HepG2 (cell line): ENCODE measurements around the gene DENND5B. TPM values are rescaled to one million over a fixed set of nuclear protein-coding genes. Genes with fewer than 3 reads are reported as not detected.

ENCODE experiments used
- ATAC-seq: fragments of 200-7000 bp; cut with Tn5 transposase; 3 replicates; pipeline ENCODE4 v1.9.1; 2020; ENCODE audit warnings: mild to moderate bottlenecking, moderate library complexity
- BruUV-seq: library from RNA; stranded (reverse); fragments of 400-500 nt; replicated peaks from 2 replicates; lab custom pipeline; 2021; lab: Mats Ljungman, UMichigan
- CTCF ChIA-PET: fragments of 300-600 bp; formaldehyde crosslinking; extraction: SDS; loops from one replicate; lab custom pipeline; 2021; ENCODE audit warnings: low total read pairs, inconsistent platforms, low intra/inter-chr PET ratio; lab: Yijun Ruan, JAX
- POLR2A ChIA-PET: fragments of 350-600 bp; sonication (Branson Sonifier 250); formaldehyde crosslinking; loops from one replicate; lab custom pipeline; 2020; ENCODE audit warnings: antibody characterized with exemption, inconsistent platforms; lab: Yijun Ruan, JAX
- DNase-seq: peaks from one replicate; pipeline ENCODE4 v3.0.0-alpha.2; 2015; ENCODE audit warnings: low spot score
- FAIRE-seq: peaks from 3 replicates; lab custom pipeline; 2011; peaks lifted over from hg19 to GRCh38; lab: Jason Lieb, UNC
- H2AFZ ChIP-seq: one replicate; pipeline ENCODE4 v1.6.1; 2011; ENCODE audit warnings: low read length, inconsistent platforms
- H3K27ac ChIP-seq: fragments of 300-600 bp; 3 replicates; pipeline ENCODE4 v1.8.0; 2011; ENCODE audit warnings: mixed run types, mild to moderate bottlenecking, mixed read lengths, low read length, inconsistent platforms; ENCODE audit not compliant: insufficient read depth; ENCODE audit errors: extremely low read length
- H3K27me3 ChIP-seq, 2 experiments: fragments of 200-600 bp in 1 of 2; 2 replicates in 1 of 2; 3 replicates in 1 of 2; pipeline versions ENCODE4 v1.6.0 to v1.8.0; 2011; ENCODE audit warnings: low read length in 2 of 2, mild to moderate bottlenecking in 2 of 2, moderate library complexity in 2 of 2, inconsistent platforms in 1 of 2; ENCODE audit not compliant: insufficient read depth in 2 of 2, control insufficient read depth in 1 of 2
- H3K36me3 ChIP-seq, 2 experiments: fragments of 200-600 bp in 1 of 2; replicated peaks in 1 of 2; 2 replicates in 1 of 2; 3 replicates in 1 of 2; pipeline versions ENCODE4 v1.5.1 to v1.8.0; 2011; ENCODE audit warnings: low read length in 2 of 2, inconsistent platforms in 1 of 2; ENCODE audit not compliant: insufficient read depth in 2 of 2, control insufficient read depth in 1 of 2
- H3K4me1 ChIP-seq: 2 replicates; pipeline ENCODE4 v1.5.1; 2012; ENCODE audit warnings: low read length, inconsistent platforms; ENCODE audit not compliant: insufficient read depth
- H3K4me2 ChIP-seq: 2 replicates; pipeline ENCODE4 v1.6.0; 2011; ENCODE audit warnings: low read depth, low read length, inconsistent platforms
- H3K4me3 ChIP-seq, 3 experiments: fragments of 200-600 bp in 1 of 3; sonication (generic), shearing (Covaris generic) in 1 of 3; replicated peaks in 1 of 3; 2 replicates each; pipeline ENCODE4 v1.5.1; 2011 to 2016; ENCODE audit warnings: low read length in 3 of 3, inconsistent platforms in 2 of 3, low read depth in 2 of 3, mild to moderate bottlenecking in 2 of 3, control low read depth in 1 of 3, mixed read lengths in 1 of 3; ENCODE audit not compliant: insufficient read depth in 1 of 3
- H3K79me2 ChIP-seq: one replicate; pipeline ENCODE4 v1.6.1; 2011; ENCODE audit warnings: low read length, inconsistent platforms; ENCODE audit not compliant: insufficient read depth
- H3K9ac ChIP-seq: 2 replicates; pipeline ENCODE4 v1.6.0; 2011; ENCODE audit warnings: mild to moderate bottlenecking, low read depth, low read length, inconsistent platforms; ENCODE audit not compliant: insufficient read depth
- H3K9me3 ChIP-seq: 2 replicates; pipeline ENCODE4 v1.5.1; 2012; ENCODE audit warnings: mild to moderate bottlenecking, low read length
- H4K20me1 ChIP-seq: 2 replicates; pipeline ENCODE4 v1.6.0; 2011; ENCODE audit warnings: inconsistent platforms, mild to moderate bottlenecking, low read length, moderate library complexity; ENCODE audit not compliant: insufficient read depth
- AHR ChIP-seq: IDR thresholded peaks from 2 replicates; pipeline ENCODE4 v1.6.1; 2018; ENCODE audit warnings: missing genetic modification reagents, missing compliant biosample characterization
- AKAP8 ChIP-seq: sonication (generic); formaldehyde crosslinking; IDR thresholded peaks from 2 replicates; pipeline ENCODE4 v1.5.1; 2020; ENCODE audit warnings: mild to moderate bottlenecking, missing genetic modification reagents
- CREB1 ChIP-seq, 2 experiments: fragments of 450-650 bp in 1 of 2; IDR thresholded peaks; 2 replicates each; pipeline ENCODE4 v1.6.1; 2016 to 2017; ENCODE audit warnings: control low read depth in 1 of 2, mild to moderate bottlenecking in 1 of 2, missing compliant biosample characterization in 1 of 2, missing genetic modification characterization in 1 of 2
- IKZF1 ChIP-seq: fragments of 450-650 bp; IDR thresholded peaks from 2 replicates; pipeline ENCODE4 v1.7.1; 2016
- PTBP1 ChIP-seq: fragments of 200-400 bp; formaldehyde crosslinking; IDR thresholded peaks from 2 replicates; pipeline ENCODE4 v1.6.1; 2018; ENCODE audit warnings: low read length, low read depth; ENCODE audit not compliant: poor library complexity, severe bottlenecking
- RFX5 ChIP-seq: IDR thresholded peaks from 2 replicates; pipeline ENCODE4 v1.6.1; 2011; ENCODE audit warnings: low read depth, low read length, improper control_type of control experiment
- ZKSCAN1 ChIP-seq: fragments of 150-350 bp; IDR thresholded peaks from 2 replicates; pipeline ENCODE4 v1.6.1; 2014; ENCODE audit warnings: low read length
- ZNF460 ChIP-seq: sonication (generic); formaldehyde crosslinking; IDR thresholded peaks from 2 replicates; pipeline ENCODE4 v1.5.1; 2020; ENCODE audit warnings: missing genetic modification reagents, mild to moderate bottlenecking, borderline replicate concordance
- ZNF564 ChIP-seq: sonication (generic); formaldehyde crosslinking; IDR thresholded peaks from 2 replicates; pipeline ENCODE4 v1.8.1; 2023; ENCODE audit warnings: mild to moderate bottlenecking, missing genetic modification reagents
- ZNF713 ChIP-seq: sonication (generic); formaldehyde crosslinking; IDR thresholded peaks from 2 replicates; pipeline ENCODE4 v1.4.0; 2020; ENCODE audit warnings: mild to moderate bottlenecking, missing genetic modification reagents
- WGBS: methylation state at CpG from one replicate; pipeline ENCODE4 v1.1.6; 2017; ENCODE audit warnings: low lambda C conversion rate; 5-methylcytosine and 5-hydroxymethylcytosine counted together
- in situ Hi-C: cut with HindIII; loops from 2 replicates; pipeline ENCODE4 v1.10.0; 2017; ENCODE audit warnings: low pct_unique_long_range_greater_than_20kb; ENCODE audit not compliant: extremely low pct_ligation_motif_present
- intact Hi-C: fragments of 100-400 bp; cut with micrococcal nuclease; formaldehyde crosslinking; loops from one replicate; pipeline ENCODE4 v1.10.0; 2022; ENCODE audit not compliant: unreplicated experiment
- polyA plus RNA-seq, 8 experiments: library from polyadenylated mRNA; depleted of rRNA in 3 of 8; stranded (reverse) in 7 of 8; unstranded in 1 of 8; fragments of >200 nt; fragmentation: Illumina TruSeq in 4 of 8; extraction: Trizol in 4 of 8; gene quantifications; 2 replicates each; pipeline versions ENCODE4 v1.2.1 to v1.2.3, GENCODE V29; 2011 to 2016; ENCODE audit warnings: low read depth in 4 of 8, missing spikeins in 1 of 8, mixed read lengths in 1 of 8; ENCODE audit not compliant: insufficient read depth in 1 of 8
- total RNA-seq, 5 experiments: library from RNA; depleted of rRNA; stranded (reverse); fragments of >200 nt; fragmentation: Illumina TruSeq; extraction: Trizol; gene quantifications; 2 replicates each; pipeline ENCODE4 v1.2.3, GENCODE V29; 2016; ENCODE audit warnings: low read depth in 1 of 5
- TF ChIP-seq, protein P1 (sequence below): sonication (generic); formaldehyde crosslinking; IDR thresholded peaks from 2 replicates; pipeline ENCODE4 v1.4.0; 2020; ENCODE audit warnings: mild to moderate bottlenecking, missing genetic modification reagents

DENND5B gene
- total and polyA plus RNA-seq, 2 of the 13 experiments (the other 11 are each of a cell fraction or from before 2014, with no cell fraction given): 14.7 to 18.7 TPM

- peaks cover 13% of the 10 kb centered on the region; the same call in 1 of the 2 replicates for H4K20me1 ChIP-seq
- H3K79me2 ChIP-seq: peaks cover 82% of the 10 kb centered on the region
- H3K4me1 ChIP-seq: peaks cover 37% of the 10 kb centered on the region
- no peaks in the 10 kb centered on the region for H3K36me3 ChIP-seq
- no peak for FAIRE-seq
- no peak overlapping the region for H2AFZ ChIP-seq
- ChIA-PET CTCF (no interaction called here), POLR2A (no interaction called here)
- intact Hi-C loops (loop anchor here (5.0 kb wide), 1 partner anchor 153 kb away; no protein-coding TSS in a partner anchor), in situ Hi-C loops (no loop called here)
- no peak for ATAC-seq
- TF ChIP-seq IKZF1 (no peak), ZNF460 (CRISPR knock-in tag) (no peak), AKAP8 (CRISPR knock-in tag) (no peak), ZKSCAN1 (no peak), RFX5 (no peak), CREB1 (IDR thresholded peaks at IDR 0.05) (no peak), CREB1 (CRISPR knock-in tag; IDR thresholded peaks at IDR 0.05) (no peak), ZNF564 (CRISPR knock-in tag) (no peak), AHR (CRISPR knock-in tag) (no peak), PTBP1 (no peak), ZNF713 (CRISPR knock-in tag) (no peak)
- TF ChIP-seq, protein P1, sequence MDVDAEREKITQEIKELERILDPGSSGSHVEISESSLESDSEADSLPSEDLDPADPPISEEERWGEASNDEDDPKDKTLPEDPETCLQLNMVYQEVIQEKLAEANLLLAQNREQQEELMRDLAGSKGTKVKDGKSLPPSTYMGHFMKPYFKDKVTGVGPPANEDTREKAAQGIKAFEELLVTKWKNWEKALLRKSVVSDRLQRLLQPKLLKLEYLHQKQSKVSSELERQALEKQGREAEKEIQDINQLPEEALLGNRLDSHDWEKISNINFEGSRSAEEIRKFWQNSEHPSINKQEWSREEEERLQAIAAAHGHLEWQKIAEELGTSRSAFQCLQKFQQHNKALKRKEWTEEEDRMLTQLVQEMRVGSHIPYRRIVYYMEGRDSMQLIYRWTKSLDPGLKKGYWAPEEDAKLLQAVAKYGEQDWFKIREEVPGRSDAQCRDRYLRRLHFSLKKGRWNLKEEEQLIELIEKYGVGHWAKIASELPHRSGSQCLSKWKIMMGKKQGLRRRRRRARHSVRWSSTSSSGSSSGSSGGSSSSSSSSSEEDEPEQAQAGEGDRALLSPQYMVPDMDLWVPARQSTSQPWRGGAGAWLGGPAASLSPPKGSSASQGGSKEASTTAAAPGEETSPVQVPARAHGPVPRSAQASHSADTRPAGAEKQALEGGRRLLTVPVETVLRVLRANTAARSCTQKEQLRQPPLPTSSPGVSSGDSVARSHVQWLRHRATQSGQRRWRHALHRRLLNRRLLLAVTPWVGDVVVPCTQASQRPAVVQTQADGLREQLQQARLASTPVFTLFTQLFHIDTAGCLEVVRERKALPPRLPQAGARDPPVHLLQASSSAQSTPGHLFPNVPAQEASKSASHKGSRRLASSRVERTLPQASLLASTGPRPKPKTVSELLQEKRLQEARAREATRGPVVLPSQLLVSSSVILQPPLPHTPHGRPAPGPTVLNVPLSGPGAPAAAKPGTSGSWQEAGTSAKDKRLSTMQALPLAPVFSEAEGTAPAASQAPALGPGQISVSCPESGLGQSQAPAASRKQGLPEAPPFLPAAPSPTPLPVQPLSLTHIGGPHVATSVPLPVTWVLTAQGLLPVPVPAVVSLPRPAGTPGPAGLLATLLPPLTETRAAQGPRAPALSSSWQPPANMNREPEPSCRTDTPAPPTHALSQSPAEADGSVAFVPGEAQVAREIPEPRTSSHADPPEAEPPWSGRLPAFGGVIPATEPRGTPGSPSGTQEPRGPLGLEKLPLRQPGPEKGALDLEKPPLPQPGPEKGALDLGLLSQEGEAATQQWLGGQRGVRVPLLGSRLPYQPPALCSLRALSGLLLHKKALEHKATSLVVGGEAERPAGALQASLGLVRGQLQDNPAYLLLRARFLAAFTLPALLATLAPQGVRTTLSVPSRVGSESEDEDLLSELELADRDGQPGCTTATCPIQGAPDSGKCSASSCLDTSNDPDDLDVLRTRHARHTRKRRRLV (CRISPR knock-in tag): no peak
- WGBS: 95% methylated on average over 3 of the region's 3 CpGs
- H3K4me3 ChIP-seq: no peak overlapping the region
- H3K4me2 ChIP-seq: no peak overlapping the region
- no peak overlapping the region for H3K27ac ChIP-seq
- no peaks in the 10 kb centered on the region for H3K9me3 ChIP-seq
- no TSS peak for BruUV-seq
- H3K27me3 ChIP-seq: no peaks in the 10 kb centered on the region
- DNase-seq: no peak
- H3K9ac ChIP-seq: no peak overlapping the region
Measured at GRCh38 chr12:31585271-31585670, 5.7 kb downstream of the DENND5B start.
